Measurements from ENCODE around the gene PITX2. TPM values are rescaled to one million over a fixed set of nuclear protein-coding genes. Genes with fewer than 3 reads are reported as not detected.

PITX2 gene
- polyA plus RNA-seq, 3 donors = not detected

- Mint-ChIP-seq H3K9me3 (peaks cover 0 to 47% (median 30%) of the 10 kb centered on the region in 7 donors), H3K36me3 (peaks cover 5% of the 10 kb centered on the region in 2 donors), H3K4me1 (peaks cover 16% of the 10 kb centered on the region), H3K4me3 (peak overlapping the region in 1 of 2 donors; percentile 67), H3K27me3 (ENCODE audit: low read depth in 3 of 3) (peaks cover 94 to 97% (median 94%) of the 10 kb centered on the region in 3 donors), H3K27ac (no peak overlapping the region)
- Histone ChIP-seq H3K4me2 (replicated peaks; ENCODE audit: extremely low read depth, low read length, poor library complexity, severe bottlenecking) (no peak overlapping the region), H3K79me2 (ENCODE audit: insufficient read depth, low read length) (no peaks in the 10 kb centered on the region), H3K36me3 (replicated peaks in 1 of 2; ENCODE audit: control insufficient read depth in 1 of 2, insufficient read depth in 2 of 2, low read length in 2 of 2) (no peaks in the 10 kb centered on the region), H2AFZ (ENCODE audit: insufficient read depth, low read depth, low read length, poor library complexity, severe bottlenecking) (no peak overlapping the region), H3K27ac (ENCODE audit: low read depth in 1 of 2, low read length in 2 of 2) (no peak overlapping the region), H3K4me3 (replicated peaks in 1 of 3; ENCODE audit: low read depth in 2 of 3, low read length in 3 of 3) (no peak overlapping the region), H3K27me3 (ENCODE audit: control insufficient read depth in 2 of 2, insufficient read depth in 2 of 2, low read length in 2 of 2) (peaks cover 99% of the 10 kb centered on the region in 2 donors), H4K20me1 (ENCODE audit: insufficient read depth, low read length) (no peaks in the 10 kb centered on the region), H3K4me1 (ENCODE audit: control insufficient read depth in 1 of 2, insufficient read depth in 2 of 2, low read length in 2 of 2) (peaks cover 0 to 2% of the 10 kb centered on the region in 2 donors), H3K9ac (ENCODE audit: insufficient read depth, low read length, poor library complexity, severe bottlenecking) (no peak overlapping the region), H3K9me3 (replicated peaks in 1 of 2; ENCODE audit: control insufficient read depth in 1 of 2, insufficient read depth in 1 of 2, low read length in 2 of 2) (peaks cover 11 to 74% of the 10 kb centered on the region in 2 donors)
- no peak for DNase-seq
- TF ChIP-seq, protein P1, sequence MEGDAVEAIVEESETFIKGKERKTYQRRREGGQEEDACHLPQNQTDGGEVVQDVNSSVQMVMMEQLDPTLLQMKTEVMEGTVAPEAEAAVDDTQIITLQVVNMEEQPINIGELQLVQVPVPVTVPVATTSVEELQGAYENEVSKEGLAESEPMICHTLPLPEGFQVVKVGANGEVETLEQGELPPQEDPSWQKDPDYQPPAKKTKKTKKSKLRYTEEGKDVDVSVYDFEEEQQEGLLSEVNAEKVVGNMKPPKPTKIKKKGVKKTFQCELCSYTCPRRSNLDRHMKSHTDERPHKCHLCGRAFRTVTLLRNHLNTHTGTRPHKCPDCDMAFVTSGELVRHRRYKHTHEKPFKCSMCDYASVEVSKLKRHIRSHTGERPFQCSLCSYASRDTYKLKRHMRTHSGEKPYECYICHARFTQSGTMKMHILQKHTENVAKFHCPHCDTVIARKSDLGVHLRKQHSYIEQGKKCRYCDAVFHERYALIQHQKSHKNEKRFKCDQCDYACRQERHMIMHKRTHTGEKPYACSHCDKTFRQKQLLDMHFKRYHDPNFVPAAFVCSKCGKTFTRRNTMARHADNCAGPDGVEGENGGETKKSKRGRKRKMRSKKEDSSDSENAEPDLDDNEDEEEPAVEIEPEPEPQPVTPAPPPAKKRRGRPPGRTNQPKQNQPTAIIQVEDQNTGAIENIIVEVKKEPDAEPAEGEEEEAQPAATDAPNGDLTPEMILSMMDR (IDR thresholded peaks at IDR 0.05) = no peak
- intact Hi-C loops (cut with micrococcal nuclease) = no loop called here
- WGBS (ENCODE audit: insufficient coverage) = 2% methylated on average over 9 of the region's 27 CpGs
Observed at GRCh38 chr4:110614173-110614963, 8.5 kb downstream of the PITX2 start.

- H4K20me1 ChIP-seq (ENCODE audit: insufficient read depth, low read length) = no peaks in the 10 kb centered on the region
- H3K4me1 ChIP-seq (ENCODE audit: control insufficient read depth in 1 of 2, insufficient read depth in 2 of 2, low read length in 2 of 2) = no peaks in the 10 kb centered on the region
- no peak overlapping the region for H3K9ac ChIP-seq (ENCODE audit: insufficient read depth, low read length, poor library complexity, severe bottlenecking)
- no peak overlapping the region for H3K4me2 ChIP-seq (replicated peaks; ENCODE audit: extremely low read depth, low read length, poor library complexity, severe bottlenecking)
- WGBS (ENCODE audit: insufficient coverage) = no CpG with 5 or more reads among the region's 3 CpGs
- no peak for DNase-seq
- intact Hi-C loops (cut with micrococcal nuclease) = no loop called here
- Mint-ChIP-seq H3K27me3 (ENCODE audit: low read depth in 3 of 3) (peaks cover 94 to 97% (median 94%) of the 10 kb centered on the region in 3 donors), H3K4me1 (peaks cover 11% of the 10 kb centered on the region), H3K9me3 (peaks cover 0 to 44% (median 25%) of the 10 kb centered on the region in 7 donors), H3K4me3 (peak overlapping the region in 1 of 2 donors; percentile 67), H3K36me3 (peaks cover 5% of the 10 kb centered on the region in 2 donors), H3K27ac (no peak overlapping the region)
- no peak overlapping the region for H2AFZ ChIP-seq (ENCODE audit: insufficient read depth, low read depth, low read length, poor library complexity, severe bottlenecking)
- no peaks in the 10 kb centered on the region for H3K79me2 ChIP-seq (ENCODE audit: insufficient read depth, low read length)
- H3K27ac ChIP-seq (ENCODE audit: low read depth in 1 of 2, low read length in 2 of 2) = no peak overlapping the region
- H3K36me3 ChIP-seq (replicated peaks in 1 of 2; ENCODE audit: control insufficient read depth in 1 of 2, insufficient read depth in 2 of 2, low read length in 2 of 2) = no peaks in the 10 kb centered on the region
- peaks cover 99% of the 10 kb centered on the region in 2 donors for H3K27me3 ChIP-seq (ENCODE audit: control insufficient read depth in 2 of 2, insufficient read depth in 2 of 2, low read length in 2 of 2)
- H3K9me3 ChIP-seq (replicated peaks in 1 of 2; ENCODE audit: control insufficient read depth in 1 of 2, insufficient read depth in 1 of 2, low read length in 2 of 2) = peaks cover 8 to 73% of the 10 kb centered on the region in 2 donors
- TF ChIP-seq, protein P1 (IDR thresholded peaks at IDR 0.05) = no peak
- no peak overlapping the region for H3K4me3 ChIP-seq (replicated peaks in 1 of 3; ENCODE audit: low read depth in 2 of 3, low read length in 3 of 3)
Observed at GRCh38 chr4:110613745-110614144, 9.1 kb downstream of the PITX2 start.

All from CD14-positive monocyte (primary cell).